IPS DF 4.7 (cell line): ENCODE results near the gene TMEM131L.
"Not testable (repeated sequence)": the region's sequence is repeated elsewhere in the genome, so short reads cannot be mapped to it uniquely, and the experiment has no call there.

Source experiments
- DNase-seq: peaks from one replicate; pipeline ENCODE4 v3.0.0-alpha.2; 2013; ENCODE audit warnings: low spot score; ENCODE audit errors: extremely low read depth

Gene TMEM131L

DNA sequence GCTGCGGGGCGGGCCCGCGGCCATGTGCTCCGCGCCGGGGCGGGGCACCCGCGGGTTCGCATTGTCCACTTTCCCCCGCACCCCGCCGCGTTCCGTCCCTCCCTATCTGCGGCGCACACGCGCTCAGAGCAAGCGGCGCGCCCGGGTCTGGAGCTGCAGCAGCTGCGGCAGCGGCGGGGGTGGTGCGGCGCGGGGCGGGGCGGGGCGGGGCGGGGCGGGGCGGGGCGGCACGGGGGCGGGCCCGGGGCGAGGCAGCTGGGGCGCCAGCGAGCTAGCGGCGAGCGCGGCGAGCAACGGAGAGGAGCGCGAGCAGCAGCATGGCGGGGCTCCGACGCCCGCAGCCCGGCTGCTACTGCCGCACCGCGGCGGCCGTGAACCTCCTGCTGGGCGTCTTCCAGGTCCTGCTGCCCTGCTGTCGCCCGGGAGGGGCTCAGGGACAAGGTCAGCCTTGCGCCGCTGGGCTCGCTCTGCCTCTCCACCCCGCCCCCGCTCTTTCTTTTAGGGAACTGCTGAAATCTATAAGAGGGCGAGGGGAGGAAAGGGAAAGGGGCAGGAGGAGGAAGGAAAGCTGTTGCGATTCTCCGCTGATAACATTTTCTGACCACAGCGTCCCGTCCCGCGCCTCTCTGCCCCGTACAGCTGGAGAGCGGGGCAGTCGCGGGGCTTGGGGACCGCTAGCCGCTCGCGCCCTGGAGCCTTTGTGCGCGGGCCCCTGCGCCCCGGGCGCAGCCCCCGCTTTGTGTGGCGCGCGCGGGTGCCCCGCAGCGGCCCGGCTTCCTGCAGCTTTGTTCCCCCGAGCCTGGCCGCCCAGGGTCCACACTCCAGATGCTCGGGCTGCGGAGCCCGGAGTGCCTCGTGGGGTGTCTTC, at the start of gene TMEM131L:
TSS of gene TMEM131L (plus strand) at position 280 of the 868 bp plus-strand sequence. CDS start at position 318, 38 bp downstream.
- DNase-seq: no peak

DNA sequence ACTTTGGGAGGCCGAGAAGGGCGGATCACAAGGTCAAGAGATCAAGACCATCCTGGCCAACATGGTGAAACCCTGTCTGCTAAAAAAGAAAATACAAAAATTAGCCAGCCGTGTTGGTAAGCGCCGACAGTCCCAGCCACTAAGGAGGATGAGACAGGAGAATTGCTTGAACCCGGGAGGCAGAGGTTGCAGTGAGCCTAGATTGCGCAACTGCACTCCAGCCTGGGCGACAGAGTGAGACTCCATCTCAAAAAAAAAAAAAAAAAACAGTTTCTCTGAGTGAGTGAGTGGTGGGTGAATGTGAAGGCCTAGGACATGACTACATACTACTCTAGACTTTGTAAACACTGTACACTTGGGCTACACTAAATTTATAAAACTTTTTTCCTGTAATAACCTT, 49.7 kb upstream of the TMEM131L start:
- DNase-seq: not testable (repeated sequence)

DNA sequence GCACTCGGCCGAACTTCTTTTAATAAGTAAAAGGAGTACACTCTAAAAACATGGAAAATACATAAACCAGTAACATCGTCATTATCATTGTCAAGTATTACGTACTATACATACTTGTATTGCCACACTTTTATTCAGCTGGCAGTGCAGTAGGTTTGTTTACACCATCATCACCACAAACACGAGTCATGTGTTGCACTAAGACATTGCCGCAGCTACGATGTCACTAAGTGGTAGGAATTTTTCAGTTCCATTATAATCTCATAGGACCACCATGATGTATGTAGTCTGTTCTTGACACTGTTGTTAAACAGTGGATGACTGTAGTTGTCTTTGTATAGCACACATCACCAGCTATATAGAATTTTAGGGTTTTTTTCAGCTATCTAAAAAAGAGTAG, 48.0 kb upstream of the TMEM131L start:
- no peak for DNase-seq

DNA sequence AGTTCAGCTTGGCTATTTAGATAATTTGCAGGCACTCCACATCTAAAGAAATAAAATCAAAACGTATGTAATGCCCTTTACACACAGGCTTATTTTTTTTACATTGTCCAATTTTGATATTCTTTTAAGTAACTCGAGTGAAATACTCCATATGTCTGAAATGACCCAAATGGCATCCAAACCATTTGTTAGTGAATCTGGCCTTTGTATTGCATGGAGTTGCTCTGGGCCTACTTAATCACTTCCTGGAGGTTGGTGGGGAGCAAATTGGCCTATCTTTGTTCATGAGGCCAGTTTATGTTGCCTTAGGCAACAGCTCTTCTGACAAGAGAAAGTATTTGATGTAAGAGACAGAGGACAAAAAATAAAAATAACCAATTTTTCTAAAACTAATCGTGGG, 47.6 kb upstream of the TMEM131L start:
- DNase-seq: peak; percentile 44

GRCh38 chr4:153419029-153419428, 47.1 kb upstream of the TMEM131L start:
- no peak for DNase-seq

DNA sequence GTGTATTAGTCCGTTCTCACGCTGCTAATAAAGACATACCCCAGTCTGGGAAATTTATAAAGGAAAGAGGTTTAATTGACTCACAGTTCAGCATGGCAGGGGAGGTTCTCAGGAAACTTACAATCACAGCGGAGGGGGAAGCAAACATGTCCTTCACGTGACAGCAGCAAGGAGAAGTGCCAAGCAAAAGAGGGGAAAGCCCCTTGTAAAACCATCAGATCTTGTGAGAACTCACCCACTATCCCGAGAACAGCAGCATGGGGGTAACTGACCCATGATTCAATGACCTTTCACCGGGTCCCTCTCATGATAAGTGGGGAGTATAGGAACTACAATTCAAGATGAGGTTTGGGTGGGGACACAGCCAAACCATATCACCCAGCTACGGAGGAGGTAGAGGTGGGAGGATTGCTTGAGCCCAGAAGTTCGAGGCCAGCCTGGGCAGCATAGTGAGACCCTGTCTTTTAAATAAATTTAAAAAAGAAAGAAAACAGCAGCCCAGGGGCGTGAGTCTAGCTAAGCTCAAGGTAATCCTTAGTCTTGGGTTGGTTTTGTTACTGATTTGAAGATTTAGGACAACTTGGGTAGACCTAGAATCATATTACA, 46.4 kb upstream of the TMEM131L start:
- no peak for DNase-seq

- DNase-seq: no peak
Measured at GRCh38 chr4:153420361-153420760, 45.8 kb upstream of the TMEM131L start.

DNA sequence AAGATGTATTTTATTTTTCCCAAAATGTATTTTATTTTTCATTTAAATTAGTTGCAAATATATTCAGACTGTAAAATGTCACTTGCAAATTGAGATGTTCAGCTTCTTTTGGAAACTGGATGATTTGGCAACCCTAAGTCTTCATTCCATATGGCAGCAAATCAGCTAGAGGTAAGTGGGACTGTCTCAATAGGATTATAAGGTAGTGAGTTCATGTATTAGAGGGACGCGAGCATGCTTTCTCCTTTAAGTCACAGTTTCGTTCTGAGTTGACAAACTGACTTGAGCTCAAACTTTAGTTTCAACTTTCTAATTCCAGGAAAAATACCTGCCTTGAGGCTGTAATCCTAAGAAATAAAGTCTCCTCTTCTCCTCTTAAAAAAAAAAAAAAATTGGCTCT, 44.2 kb upstream of the TMEM131L start:
- DNase-seq: no peak

- DNase-seq: no peak
Measured at GRCh38 chr4:153426207-153426885, 39.8 kb upstream of the TMEM131L start.

GRCh38 chr4:153427363-153428071, 38.6 kb upstream of the TMEM131L start:
- DNase-seq: no peak

DNA sequence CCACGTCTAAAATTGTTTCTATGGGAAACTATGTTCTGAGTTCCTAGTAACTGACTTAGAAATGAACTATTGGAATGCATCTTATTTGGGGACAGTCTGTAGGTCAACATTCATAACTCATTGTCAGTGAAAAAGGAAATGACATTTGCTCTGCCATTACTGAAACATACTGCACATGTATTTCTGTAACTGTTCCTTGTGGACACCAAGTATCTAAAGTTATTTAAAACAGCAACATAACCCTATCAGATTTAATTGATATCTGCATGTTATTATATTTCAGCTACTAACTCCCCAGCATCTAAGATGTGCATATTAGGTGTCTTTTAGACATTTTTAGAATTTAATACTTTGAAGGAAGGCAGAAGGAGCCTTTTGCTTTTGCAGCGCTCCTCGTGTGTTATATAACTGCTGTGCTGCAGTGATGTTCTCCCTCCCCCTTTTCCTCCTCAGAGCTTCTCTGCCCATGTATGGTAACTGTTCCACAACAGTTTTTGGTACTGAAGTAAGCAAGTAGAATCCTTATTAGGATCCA, 37.2 kb upstream of the TMEM131L start:
- DNase-seq: no peak

- peak; percentile 49 for DNase-seq
Measured at GRCh38 chr4:153432965-153433753, 33.0 kb upstream of the TMEM131L start.

DNA sequence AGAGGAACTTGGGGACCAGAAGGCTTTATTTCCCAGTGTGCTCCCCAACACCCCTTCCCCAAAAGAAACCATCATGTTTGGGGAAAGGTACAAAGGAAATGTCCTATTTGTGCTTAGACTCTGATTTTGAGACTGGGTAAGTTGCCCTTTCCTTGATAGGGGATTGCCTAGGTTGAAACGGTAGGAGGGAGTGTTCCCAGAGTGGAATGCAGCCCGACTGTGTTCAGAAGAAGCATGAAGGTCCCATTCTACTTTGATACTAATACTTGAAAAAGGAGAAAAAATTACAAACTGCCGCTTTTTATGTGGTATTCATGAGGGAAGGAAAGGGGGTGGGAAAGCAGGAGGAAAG, 32.4 kb upstream of the TMEM131L start:
- no peak for DNase-seq

DNA sequence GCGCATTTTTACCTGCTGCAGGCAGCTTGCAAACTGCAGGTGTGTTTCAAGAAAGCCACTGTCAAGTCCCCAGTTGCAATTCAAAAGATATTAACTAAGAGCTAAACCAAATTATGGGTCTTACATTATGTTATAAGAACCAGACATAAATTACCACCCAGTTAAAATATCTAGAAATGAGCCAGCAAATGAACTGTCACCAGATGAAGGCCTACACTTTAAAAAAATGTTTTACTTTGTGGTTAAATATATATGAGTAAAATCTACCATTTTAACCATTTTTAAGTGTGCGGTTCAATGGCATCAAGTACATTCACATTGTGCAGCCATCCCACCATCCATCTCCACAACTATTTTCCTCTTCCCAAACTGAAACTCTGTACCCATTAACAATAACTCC, 32.0 kb upstream of the TMEM131L start:
- DNase-seq: no peak

DNA sequence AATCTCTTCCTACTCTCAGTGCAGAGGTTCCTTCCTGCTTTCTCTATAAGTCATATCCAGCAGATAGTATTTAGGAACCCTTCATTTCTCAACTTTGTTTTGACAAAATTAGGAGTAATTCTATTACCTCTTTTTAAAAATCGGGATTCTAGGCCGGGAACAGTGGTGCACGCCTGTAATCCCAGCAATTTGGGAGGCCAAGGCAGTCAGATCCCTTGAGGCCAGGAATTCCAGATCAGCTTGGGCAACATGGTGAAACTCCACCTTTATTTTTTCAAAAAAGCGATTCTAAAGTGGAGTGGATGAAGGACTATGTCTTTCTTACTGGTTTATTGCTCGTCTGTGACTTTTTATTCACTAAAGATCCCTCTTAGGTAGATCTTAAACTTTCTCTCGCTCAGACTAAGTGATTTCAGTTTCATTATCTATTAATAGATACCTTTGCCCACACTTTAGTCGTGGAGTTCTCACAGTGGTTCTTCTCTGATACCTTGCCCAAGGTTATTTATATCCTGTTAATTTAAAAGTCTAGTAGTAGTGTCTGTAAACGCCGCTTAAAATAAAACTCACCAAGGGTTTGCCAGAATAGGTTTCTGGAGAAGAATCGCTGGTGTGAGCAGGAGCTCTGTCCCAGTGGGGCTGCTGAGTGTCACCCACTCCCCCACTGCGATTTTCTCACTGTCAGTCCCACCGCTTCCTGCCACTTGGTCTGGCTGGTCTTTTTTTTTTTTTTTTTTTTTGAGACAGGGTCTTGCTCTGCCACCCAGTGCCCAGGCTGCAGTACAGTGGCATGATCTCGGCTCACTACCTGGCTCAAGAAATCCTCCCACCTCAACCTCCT, 27.0 kb upstream of the TMEM131L start:
- no peak for DNase-seq

DNA sequence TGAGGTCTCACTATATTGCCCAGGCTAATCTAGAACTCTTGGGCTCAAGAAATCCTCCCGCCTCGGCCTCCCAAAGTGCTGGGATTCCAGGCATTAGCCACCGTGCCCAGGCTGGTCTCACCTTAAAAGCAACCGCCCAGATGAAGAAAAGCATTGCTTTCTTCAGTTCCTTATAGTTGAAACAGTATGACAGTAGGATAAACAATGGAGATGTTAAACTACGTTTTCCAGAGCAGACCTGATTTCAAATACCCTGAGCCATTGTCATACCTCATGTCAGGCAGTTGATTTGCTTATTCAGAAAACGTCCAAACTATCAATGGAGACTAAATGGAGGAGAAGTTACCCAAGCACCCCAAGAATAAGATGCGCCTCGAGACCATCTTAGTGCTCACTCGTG, 26.3 kb upstream of the TMEM131L start:
- no peak for DNase-seq

GRCh38 chr4:153440475-153440874, 25.7 kb upstream of the TMEM131L start:
- no peak for DNase-seq

GRCh38 chr4:153447175-153447905, 18.8 kb upstream of the TMEM131L start:
- no peak for DNase-seq
